HepG2 (cell line): Measurements from ENCODE around the gene ARL14EPL. TPM values are rescaled to one million over a fixed set of nuclear protein-coding genes. Genes with fewer than 3 reads are reported as not detected.
A peak's percentile ranks its signal among the peaks of the same experiment; 100 is the strongest.

Experiments
- CREB1 ChIP-seq, 2 experiments: fragments of 450-650 bp in 1 of 2; IDR thresholded peaks; 2 replicates each; pipeline ENCODE4 v1.6.1; 2016 to 2017; ENCODE audit warnings: control low read depth in 1 of 2, mild to moderate bottlenecking in 1 of 2, missing compliant biosample characterization in 1 of 2, missing genetic modification characterization in 1 of 2
- FOXP4 ChIP-seq: sonication (generic); formaldehyde crosslinking; IDR thresholded peaks from 2 replicates; pipeline ENCODE4 v1.4.0; 2020; ENCODE audit warnings: missing genetic modification reagents
- GMEB2 ChIP-seq: IDR thresholded peaks from 2 replicates; pipeline ENCODE4 v1.6.1; 2016; ENCODE audit warnings: missing biosample characterization, missing genetic modification reagents, low read depth
- HIVEP1 ChIP-seq: sonication (generic); formaldehyde crosslinking; IDR thresholded peaks from 2 replicates; pipeline ENCODE4 v1.4.0; 2020; ENCODE audit warnings: mild to moderate bottlenecking, missing genetic modification reagents
- HNF1A ChIP-seq, 2 experiments: sonication (generic) in 1 of 2; formaldehyde crosslinking in 1 of 2; IDR thresholded peaks; 2 replicates each; pipeline versions ENCODE4 v1.4.0 to v1.6.1; 2016 to 2020; ENCODE audit warnings: borderline replicate concordance in 1 of 2, low read depth in 1 of 2, mild to moderate bottlenecking in 1 of 2, missing genetic modification reagents in 1 of 2
- HOXA5 ChIP-seq: sonication (generic); formaldehyde crosslinking; IDR thresholded peaks from 2 replicates; pipeline ENCODE4 v1.4.0; 2020; ENCODE audit warnings: missing genetic modification reagents
- MTA1 ChIP-seq: sonication (generic); formaldehyde crosslinking; IDR thresholded peaks from 2 replicates; pipeline ENCODE4 v1.4.0; 2020; ENCODE audit warnings: missing genetic modification reagents, mild to moderate bottlenecking, borderline replicate concordance
- MXI1 ChIP-seq: IDR thresholded peaks from 3 replicates; pipeline ENCODE4 v1.6.1; 2012; ENCODE audit warnings: low read depth, low read length, inconsistent platforms, borderline replicate concordance
- NCOA5 ChIP-seq: sonication (generic); formaldehyde crosslinking; IDR thresholded peaks from 2 replicates; pipeline ENCODE4 v1.4.0; 2020; ENCODE audit warnings: missing genetic modification reagents
- NFKB2 ChIP-seq: sonication (generic); formaldehyde crosslinking; IDR thresholded peaks from 2 replicates; pipeline ENCODE4 v1.4.0; 2020; ENCODE audit warnings: missing genetic modification reagents, borderline replicate concordance
- RAD21 ChIP-seq: fragments of 450-650 bp; formaldehyde crosslinking; IDR thresholded peaks from 2 replicates; pipeline ENCODE4 v1.5.0; 2020; ENCODE audit warnings: mild to moderate bottlenecking
- RARG ChIP-seq: sonication (generic); formaldehyde crosslinking; IDR thresholded peaks from 2 replicates; pipeline ENCODE4 v1.4.0; 2020; ENCODE audit warnings: low read depth, mild to moderate bottlenecking, missing genetic modification reagents
- SETDB1 ChIP-seq: sonication (generic); formaldehyde crosslinking; IDR thresholded peaks from 2 replicates; pipeline ENCODE4 v1.5.1; 2020; ENCODE audit warnings: missing genetic modification reagents, mild to moderate bottlenecking, borderline replicate concordance
- SOX5 ChIP-seq: IDR thresholded peaks from 2 replicates; pipeline ENCODE4 v1.6.1; 2016; ENCODE audit warnings: borderline replicate concordance
- ZNF512 ChIP-seq: sonication (generic); formaldehyde crosslinking; IDR thresholded peaks from 2 replicates; pipeline ENCODE4 v1.4.0; 2020; ENCODE audit warnings: mild to moderate bottlenecking, missing genetic modification reagents
- ZNF614 ChIP-seq: IDR thresholded peaks from 2 replicates; pipeline ENCODE4 v1.6.1; 2018; ENCODE audit warnings: missing biosample characterization, missing genetic modification reagents, inconsistent platforms, borderline replicate concordance
- ZNF737 ChIP-seq: sonication (generic); formaldehyde crosslinking; IDR thresholded peaks from 2 replicates; pipeline ENCODE4 v1.5.0; 2020; ENCODE audit warnings: missing genetic modification reagents, mild to moderate bottlenecking, borderline replicate concordance
- ZNF788 ChIP-seq: sonication (generic); formaldehyde crosslinking; IDR thresholded peaks from 2 replicates; pipeline ENCODE4 v1.5.0; 2020; ENCODE audit warnings: mild to moderate bottlenecking, missing genetic modification reagents, borderline replicate concordance
- polyA plus RNA-seq, 8 experiments: library from polyadenylated mRNA; depleted of rRNA in 3 of 8; stranded (reverse) in 7 of 8; unstranded in 1 of 8; fragments of >200 nt; fragmentation: Illumina TruSeq in 4 of 8; extraction: Trizol in 4 of 8; gene quantifications; 2 replicates each; pipeline versions ENCODE4 v1.2.1 to v1.2.3, GENCODE V29; 2011 to 2016; ENCODE audit warnings: low read depth in 4 of 8, missing spikeins in 1 of 8, mixed read lengths in 1 of 8; ENCODE audit not compliant: insufficient read depth in 1 of 8
- total RNA-seq, 5 experiments: library from RNA; depleted of rRNA; stranded (reverse); fragments of >200 nt; fragmentation: Illumina TruSeq; extraction: Trizol; gene quantifications; 2 replicates each; pipeline ENCODE4 v1.2.3, GENCODE V29; 2016; ENCODE audit warnings: low read depth in 1 of 5

ARL14EPL gene
- total and polyA plus RNA-seq, 2 of the 13 experiments (the other 11 are each of a cell fraction or from before 2014, with no cell fraction given): not detected

GRCh38 chr5:116084871-116085715 lies 52.8 kb downstream of the ARL14EPL start, which contains the start of gene COMMD10 (continued):
- 0 out of 2 replicates have a peak, but pooled peaks have one; percentile 6 for TF ChIP-seq ZNF614 (CRISPR knock-in tag)
- peak; percentile 60; the same call in 2 of the 3 replicates for TF ChIP-seq MXI1
- peak; percentile 80; the same call in 1 of the 2 replicates for TF ChIP-seq NFKB2 (CRISPR knock-in tag)
- TF ChIP-seq GMEB2: peak; percentile 21; the same call in 1 of the 2 replicates
- peak; percentile 36; the same call in 1 of the 2 replicates for TF ChIP-seq FOXP4 (CRISPR knock-in tag)
- TF ChIP-seq ZNF737 (CRISPR knock-in tag): peak; percentile 92; the same call in 1 of the 2 replicates
- TF ChIP-seq RAD21: peak; percentile 36; the same call in 1 of the 2 replicates
- TF ChIP-seq ZNF788 (CRISPR knock-in tag): peak; percentile 79; the same call in 1 of the 2 replicates
- peak; percentile 41 for TF ChIP-seq CREB1 (IDR thresholded peaks at IDR 0.05)
- TF ChIP-seq CREB1 (CRISPR knock-in tag; IDR thresholded peaks at IDR 0.05): peak; percentile 66
- TF ChIP-seq MTA1 (CRISPR knock-in tag): peak; percentile 81; the same call in 1 of the 2 replicates
- TF ChIP-seq NCOA5: no peak
- TF ChIP-seq SETDB1: no peak
- TF ChIP-seq HOXA5 (CRISPR knock-in tag): no peak
- peak; percentile 25; the same call in 1 of the 2 replicates for TF ChIP-seq HIVEP1
- TF ChIP-seq RARG (CRISPR knock-in tag): no peak
- no peak for TF ChIP-seq HNF1A (IDR thresholded peaks at IDR 0.05; ENCODE audit: low read depth)
- TF ChIP-seq HNF1A (CRISPR knock-in tag; IDR thresholded peaks at IDR 0.05; ENCODE audit: borderline replicate concordance): peak; percentile 51; the same call in 1 of the 2 replicates
- TF ChIP-seq SOX5 (CRISPR knock-in tag): no peak
- TF ChIP-seq ZNF512 (CRISPR knock-in tag): 0 out of 2 replicates have a peak, but pooled peaks have one; percentile 49
